Lung microvascular endothelial cell (primary cell): ENCODE data around the gene CHST11. TPM values are rescaled to one million over a fixed set of nuclear protein-coding genes. Genes with fewer than 3 reads are reported as not detected.

ENCODE experiments used
- DNase-seq, 2 donors: peaks; one replicate each; pipeline versions ENCODE4 v3.0.0 to v3.0.0-alpha.2; 2010; ENCODE audit warnings: low read depth in 2 of 2
- total RNA-seq: library from RNA; depleted of rRNA; stranded (reverse); fragments of >200 nt; gene quantifications from 2 replicates; pipeline ENCODE4 v1.2.1, GENCODE V29; 2014

Gene CHST11
- total RNA-seq, 1 donor from 2014 or later: 4.8 TPM

DNA sequence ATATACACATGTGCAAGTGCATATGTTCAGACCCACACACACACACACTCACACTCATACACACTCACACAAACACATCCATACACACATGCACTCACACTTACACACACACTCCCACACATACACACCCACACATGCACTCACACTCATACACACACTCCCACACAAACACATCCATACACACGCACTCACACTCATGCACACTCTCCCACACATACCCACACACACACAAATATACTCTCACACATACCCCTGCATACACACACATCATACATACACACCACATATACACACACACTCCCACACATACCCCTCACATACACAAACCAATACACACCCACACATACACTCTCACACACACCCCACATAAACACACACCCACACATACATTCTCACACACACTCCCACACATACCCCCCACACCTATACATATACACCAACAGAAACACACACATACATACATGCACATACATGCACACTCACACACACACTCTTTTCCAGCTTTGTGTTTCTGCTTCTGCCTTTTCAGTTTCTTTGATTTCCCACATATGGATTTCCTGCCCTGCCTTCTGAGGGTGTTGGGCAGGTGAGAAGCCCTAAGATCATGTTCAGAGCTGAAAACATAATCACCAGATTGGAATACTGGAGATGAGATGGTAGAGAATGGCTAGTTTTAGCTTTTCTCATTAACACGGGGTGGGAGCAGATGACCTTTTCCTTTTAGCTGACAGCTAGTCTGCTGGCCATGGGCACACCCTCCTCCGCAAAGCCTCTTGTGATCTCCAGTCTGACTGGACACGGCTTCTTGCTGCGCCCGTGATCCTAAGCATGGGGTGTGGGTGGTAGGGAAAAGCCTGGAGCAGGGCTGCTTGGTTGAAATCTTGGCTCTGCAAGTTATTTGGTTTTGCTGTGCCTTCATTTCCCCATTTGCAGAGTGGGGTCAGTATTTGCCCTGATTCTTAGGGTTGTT is 214.0 kb downstream of the CHST11 start:
- no peak for DNase-seq

DNA sequence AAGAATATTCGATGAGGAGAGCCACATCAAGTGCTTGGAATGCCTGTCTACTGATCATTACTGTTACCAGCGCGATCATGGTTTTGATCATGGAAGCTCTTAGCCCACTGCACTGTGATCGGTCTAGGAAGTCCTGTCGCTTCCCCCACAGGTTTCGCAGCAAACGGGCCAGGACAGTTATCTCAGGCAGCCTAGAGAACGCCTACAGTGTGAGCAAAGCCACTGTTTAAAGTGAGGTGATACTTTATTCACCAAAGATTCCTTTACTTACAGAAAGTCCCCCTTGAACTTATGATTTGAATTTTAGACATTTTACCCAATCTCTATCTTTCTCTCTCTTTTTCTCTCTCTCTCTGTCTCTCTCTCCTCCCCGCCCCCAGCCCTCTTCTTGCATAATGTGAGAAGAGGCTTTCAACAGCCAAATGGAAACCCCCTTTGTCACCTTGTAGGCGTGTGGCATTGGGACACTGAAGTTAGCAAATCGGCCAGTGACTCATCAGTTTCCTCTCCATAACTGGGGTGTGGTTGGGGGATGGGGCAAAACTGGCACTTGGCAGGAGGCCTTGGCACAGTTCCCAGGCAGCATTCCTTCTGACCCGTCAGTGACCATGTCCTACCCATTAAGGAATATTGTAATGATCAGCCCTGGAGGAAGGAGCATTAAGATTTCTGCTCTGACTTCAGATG is 214.8 kb downstream of the CHST11 start:
- DNase-seq: peak; percentile 82 to 95

DNA sequence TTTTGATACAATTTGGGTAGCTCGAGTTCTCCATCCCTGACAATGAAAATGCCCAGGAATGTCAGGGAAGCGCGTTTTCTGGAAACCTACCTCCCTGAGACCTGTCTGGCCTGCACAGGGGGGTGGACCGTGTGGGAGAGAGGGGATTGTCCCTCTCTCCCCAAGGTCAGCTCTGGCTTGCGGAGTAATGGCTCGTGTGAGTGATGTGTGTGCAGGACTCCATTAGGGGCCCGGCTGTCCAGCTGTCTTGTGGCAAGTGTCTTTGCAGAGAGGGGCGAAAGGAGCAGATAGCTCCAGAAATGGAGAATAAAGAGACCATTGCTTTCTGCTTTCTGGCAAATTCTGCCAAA is 215.3 kb downstream of the CHST11 start:
- DNase-seq: no peak

DNA sequence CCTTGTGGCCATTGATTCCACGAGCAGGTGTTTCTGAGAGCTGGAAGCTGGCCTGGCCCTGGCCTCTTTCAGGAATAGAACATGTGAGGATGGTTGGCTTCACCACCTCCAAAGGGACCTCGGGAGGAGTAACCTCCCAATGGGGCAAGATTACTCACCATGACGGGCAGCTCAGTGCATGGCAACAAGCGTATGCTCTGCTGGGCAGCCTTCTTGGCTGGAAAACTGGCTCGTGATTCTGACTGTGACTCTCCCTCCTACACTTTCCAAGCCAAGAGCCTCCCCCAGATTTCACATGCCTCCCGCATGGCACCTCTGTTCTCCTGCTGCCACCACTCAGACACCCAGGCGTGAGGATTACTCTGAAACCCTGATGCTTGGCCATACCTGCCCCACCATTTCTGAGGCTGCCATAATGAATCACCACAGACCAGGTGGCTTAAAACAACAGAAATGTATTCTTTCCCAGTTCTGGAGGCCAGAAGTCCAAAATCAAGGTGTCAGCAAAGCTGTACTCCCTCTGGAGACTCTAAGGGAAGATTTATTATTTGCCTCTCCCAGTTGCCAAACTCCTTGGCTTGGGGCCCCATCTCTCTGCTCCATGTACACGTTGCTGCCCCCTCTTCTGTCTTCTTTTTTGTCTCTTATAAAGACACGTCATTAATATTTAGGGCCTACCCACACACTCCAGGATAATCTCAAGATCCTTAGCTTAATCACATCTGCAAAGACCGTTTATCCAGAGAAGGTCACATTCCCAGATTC is 215.9 kb downstream of the CHST11 start:
- peak in 1 of 2 donors; percentile 45 for DNase-seq

DNA sequence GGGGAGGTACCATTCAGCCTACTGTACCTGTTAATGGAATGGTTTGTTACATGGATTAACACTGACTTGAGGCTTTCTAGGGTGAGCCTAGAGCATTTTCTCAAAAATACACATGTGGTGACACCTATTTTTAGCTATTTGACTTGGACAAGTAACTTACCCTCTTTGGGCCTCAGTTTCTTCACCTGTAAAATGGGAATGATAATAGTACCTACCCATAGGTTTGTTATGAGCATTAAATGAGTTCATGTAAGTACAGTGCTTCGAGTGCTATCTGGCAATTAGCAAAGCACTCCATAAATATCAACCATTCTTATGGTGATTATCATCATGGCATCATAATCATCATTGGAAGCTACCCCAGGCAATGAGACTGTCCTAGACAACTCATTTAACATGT is 216.5 kb downstream of the CHST11 start:
- DNase-seq: no peak

DNA sequence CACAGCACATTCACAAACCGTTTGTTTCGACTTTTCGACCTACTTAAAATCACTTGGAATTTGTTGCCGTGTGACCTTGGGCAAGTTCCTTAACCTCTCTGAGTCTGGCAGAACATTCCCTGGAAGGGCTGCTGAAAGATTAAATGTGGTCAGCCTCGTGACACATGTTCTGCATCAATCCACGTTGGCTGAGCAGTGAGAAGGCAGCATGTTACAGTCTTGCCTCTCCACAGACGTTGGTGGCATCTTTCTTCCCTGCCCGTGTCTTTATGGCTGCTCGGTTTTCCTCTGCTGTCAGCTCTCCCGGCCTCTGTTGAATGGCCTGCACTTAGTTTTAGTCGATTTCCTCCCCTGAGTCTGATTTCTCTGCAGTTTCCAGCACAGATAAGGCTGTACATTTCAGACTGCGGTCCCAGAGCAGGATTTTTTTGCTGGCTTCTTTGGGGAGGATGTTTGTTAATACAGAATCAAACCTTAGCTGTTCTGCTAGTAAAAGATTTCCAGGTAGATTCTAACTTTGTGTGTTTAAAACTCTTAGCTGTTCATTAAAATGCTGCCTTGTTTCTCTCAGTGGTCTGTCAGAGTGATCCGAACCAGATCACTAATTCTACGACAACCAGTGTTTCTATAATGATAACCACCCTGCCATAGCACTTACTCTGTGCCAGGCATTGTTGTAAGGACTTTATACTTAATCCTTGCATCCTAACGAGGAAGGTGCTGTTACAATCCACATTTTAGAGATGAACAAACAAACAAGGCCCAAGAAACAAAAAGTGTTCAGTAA is 217.1 kb downstream of the CHST11 start:
- no peak for DNase-seq

DNA sequence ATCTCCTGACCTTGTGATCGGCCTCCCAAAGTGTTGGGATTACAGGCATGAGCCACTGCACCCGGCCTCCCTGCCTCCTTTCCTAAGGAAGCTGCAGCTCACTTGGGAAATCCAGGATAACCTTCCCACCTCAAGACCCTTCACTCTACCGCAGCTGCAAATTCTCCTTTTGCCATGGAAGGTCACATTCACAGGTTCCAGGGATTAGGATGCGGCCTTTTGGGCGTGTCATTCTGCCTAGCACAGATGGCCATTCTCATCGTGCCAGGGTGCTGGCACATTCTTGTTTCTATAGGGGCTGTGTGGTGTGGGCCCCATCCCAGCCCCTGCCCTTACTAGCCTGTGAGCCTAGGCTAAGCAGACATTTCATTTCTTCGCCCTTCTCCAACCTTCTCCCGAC is 219.9 kb downstream of the CHST11 start:
- no peak for DNase-seq

DNA sequence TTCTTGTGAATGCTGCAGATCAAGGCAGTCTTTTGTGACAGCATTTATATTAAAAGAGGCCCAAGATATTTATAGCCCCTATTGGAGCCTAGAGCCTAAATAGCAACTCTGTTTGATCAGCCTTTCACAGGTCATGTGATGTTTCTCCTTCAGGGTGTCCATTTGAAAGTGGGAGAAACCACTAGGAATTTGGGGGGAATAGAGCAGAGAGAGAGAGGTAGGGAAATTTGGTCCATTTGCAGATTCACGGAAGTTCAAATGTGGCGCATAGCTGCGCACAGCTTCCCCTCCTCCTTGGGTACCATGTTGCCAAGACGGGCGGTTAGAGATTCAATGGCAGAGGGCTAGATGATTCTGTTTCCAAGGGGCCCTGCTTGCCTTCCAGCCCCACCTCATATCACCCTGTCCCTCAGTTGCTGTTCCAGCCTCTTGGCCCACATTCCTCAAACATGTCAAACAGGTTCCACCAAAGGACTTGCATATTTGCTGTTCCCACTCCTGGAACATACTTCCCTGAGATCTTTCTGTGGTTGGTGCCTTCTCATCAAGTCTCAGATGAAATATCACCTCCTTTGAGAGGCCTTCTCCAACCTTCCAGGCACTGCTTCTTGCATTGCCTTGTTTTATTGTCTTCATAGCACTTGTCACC is 220.8 kb downstream of the CHST11 start:
- DNase-seq: no peak

DNA sequence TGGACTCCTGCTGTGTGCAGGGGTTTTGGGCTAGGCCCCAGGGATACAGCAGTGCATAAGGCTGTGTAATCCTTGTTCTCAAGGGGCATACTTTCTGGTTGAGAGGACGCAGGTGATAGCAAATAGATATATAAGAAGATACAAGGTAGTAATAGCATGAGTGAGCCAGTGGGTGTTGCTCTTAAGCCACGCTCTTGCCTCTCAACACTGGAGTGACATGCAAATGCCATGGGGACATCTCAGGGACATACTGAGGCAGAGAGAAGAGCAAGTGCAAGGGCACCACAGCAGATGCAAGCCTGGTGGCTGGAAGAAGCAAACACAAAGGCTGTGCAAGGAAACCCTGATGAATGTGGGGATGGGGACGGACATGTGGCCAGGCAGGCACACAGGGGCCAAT is 223.3 kb downstream of the CHST11 start:
- DNase-seq: peak; percentile 40 to 61

DNA sequence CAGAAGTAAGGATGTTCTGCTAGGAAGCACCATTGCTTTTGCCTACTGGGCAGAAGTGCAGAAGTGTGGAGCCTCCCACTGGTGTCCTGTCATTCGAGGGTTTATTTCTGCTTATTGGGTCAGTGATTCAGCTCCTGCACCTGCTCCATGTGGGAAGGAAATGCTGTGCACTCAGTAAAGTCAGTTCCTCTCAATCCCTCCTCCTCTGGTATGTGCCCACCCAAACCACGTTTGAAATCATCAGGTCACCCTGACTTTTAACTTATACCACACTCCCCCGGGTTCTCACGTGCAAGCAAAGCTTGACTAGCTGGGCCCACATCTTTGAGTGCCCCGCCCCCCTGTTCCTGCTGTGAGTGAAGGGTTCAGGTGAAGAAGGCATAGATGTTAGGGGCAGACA is 223.7 kb downstream of the CHST11 start:
- no peak for DNase-seq

DNA sequence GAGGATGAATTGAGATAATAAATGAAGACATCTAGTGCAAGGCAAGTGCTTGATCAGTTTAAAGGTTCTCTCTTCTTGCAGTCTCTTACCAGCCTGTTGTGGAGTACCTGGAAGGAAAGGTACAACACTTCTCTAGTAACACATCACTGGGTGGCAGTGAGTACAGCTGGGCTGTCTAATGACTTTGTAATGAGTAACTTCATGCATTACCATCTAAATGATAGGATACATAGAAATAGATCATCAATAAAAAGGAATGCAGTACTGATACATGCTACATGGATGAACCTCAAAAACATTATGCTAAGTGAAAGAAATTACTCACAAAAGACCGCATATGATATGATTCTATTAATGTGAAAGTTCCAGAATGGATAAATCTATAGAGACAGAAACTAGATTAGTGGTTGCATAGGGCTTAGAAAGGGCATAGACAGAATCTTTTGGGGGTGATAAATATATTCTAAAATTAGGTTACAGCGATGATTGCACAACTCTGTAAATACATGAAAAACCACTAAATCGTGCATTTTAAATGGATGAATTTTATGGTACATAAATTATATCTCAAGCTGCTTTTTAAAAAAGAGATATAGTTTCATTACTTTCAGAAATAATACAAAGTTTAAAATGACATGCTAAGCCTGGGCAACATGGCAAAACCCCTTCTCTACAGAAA is 224.4 kb downstream of the CHST11 start:
- no peak for DNase-seq

DNA sequence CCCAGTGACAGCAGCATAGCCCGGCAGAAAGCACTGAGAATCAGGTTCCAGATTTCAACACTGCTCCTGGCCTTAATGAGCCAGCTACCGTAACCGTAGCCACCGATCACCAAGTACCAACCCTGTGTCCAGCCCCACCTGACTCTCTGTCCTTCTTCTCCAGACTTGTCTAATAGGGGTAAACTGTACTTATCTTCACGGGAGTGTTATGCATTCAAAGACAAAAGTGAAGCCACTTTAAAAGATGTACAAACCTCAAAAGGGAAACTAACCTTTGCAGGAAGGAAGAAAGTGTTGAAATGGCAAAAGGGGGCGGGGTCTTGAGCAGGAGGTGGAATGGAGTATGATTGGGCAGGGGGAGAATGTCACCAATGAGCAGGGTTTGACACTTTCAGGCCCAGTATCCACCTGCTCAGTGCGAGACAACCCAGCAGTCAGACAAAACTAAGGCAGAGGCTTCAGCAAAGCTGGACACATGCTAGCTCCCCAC is 226.1 kb downstream of the CHST11 start:
- no peak for DNase-seq

DNA sequence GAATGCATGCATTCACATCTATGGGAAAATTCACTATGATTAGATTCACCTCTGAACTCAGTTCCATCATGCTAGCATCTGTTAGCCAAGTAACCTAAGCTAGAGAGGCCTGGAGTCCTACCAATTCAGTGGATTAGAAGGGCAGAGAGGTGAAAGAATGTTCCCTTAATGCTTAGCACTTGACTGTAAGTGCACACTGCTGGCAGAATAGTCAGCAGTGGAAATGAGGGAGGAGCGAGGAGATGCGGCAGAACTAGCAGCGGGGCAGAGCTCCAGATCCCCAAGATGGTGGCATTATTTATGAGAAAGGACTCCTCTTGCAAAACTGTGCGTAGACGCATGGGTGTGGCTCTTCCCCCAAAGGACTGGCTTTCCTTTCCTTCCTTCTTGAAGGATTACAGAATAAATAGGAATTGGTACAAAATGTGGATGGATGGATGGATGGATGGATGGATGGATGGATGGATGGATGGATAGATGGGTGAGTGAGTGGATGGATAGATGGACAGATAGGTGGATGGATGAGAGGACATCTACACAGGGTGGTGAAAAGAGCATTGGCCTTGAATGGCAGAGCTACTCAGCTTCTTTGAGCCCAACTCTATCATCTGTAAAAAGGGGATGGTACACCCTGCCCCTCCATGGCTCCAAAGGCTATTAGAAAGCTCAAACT is 227.2 kb downstream of the CHST11 start:
- DNase-seq: no peak

DNA sequence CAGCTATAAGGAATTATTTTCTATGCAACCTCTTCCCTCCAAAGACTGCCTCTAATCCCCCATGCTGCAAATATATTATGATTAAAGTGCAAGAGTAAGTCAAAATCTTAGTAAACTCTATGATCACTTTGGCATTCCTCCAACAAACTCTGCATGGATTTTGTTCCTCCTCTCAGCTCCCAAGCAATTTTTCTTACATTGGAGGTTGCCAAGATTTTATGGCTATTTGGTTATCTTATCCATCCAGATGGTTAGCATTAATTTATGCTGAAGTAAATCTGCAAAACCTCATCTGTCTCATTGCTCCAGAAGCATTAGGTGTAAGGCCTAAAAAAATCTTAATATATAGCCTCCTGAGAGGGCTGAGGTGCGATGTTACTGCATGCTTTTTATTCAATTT is 228.1 kb downstream of the CHST11 start:
- DNase-seq: no peak

DNA sequence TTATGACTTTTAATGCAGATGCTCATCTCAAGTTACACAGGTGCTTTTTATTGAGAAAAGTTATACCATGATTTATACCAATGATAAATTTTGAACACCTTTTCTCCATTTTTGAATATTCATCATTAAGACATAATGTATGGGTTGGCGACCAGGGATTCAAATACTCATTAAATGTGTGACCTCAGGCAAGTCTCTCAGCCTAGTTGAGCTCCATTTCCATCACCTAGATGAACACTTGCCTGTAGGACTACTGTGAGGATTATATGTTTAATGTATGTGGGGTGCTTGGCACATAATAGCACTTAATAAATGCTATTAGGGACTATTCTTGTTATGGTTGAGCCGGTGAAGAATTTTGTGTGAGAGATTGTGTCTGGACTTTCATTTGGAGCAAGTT is 228.6 kb downstream of the CHST11 start:
- DNase-seq: no peak

DNA sequence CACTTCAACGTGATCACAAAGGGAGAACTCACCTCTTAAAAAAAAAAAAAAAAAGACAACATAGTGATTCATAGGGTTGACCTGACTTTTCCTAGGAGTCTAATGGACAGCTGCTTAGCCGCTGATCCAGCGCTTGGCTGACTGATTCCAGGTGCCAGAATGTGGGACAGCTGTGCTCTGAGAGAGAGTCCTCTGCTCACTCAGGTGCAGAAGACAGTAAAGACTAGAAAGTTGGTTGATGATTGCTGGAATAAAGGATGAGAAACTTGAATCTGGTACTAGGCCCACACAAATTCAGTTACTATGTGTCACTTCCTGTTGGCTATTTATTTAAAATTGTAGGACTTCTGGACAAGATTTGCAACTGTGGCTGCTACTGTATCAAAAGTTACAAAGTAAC is 229.4 kb downstream of the CHST11 start:
- DNase-seq: peak; percentile 11 to 56

DNA sequence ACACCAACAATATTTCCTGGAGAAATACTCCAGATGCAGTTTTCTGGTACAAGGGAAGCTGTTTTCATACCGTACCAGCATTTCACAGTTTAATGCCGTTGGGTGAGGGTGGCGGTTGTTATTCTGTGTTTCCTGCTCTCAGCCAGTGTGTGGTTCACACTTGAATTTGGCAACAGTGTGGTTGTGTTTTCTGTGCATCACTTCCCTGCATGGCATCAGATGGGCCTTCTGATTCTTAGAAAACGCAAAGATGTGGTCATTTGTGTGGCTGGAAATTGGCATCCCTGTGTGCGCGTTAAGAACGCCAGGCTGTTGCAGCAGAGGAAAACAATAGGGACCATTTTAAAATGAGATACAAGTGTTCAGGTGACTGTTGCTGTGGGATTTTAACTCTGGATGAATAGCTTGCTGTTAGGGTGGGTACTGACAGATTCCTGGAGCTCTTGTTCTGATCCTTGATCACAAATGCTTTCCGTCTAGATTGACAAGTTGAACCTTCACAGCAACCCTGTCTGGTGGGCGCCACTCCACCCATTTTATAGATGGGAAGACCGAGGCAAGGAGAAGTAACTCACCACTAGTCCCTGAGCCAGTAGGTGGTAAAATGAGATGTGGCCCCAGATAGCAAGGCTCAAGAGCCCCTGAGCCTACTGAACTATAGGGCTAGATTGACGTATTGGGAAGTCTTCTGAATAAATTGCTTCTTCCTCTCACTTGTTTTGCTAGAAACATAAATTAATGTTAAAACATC is 231.2 kb downstream of the CHST11 start:
- DNase-seq: no peak

DNA sequence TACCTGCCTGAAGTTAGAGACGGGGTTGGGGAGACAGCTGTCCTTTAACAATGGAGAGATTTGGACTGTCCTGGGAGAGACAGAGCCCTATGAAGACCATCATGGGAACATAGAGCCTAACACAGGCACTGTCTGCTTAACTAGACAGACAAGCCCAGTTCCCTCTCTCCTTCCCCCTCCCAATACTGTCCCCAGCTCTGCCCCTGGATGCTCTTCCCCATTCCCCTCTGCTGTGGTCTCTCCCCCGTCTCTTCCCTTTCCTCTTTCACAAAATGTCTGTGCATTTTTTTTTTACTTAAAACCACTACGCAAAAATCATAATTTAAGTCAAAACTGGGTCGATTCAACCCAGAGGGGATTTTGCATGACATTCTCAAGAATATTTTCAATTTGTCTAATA is 232.9 kb downstream of the CHST11 start:
- no peak for DNase-seq
